GM21515 (cell line): ENCODE results near the gene DPEP1.
"Not testable (repeated sequence)": the region's sequence is repeated elsewhere in the genome, so short reads cannot be mapped to it uniquely, and the experiment has no call there.

Source experiments
- ATAC-seq: cut with Tn5 transposase; IDR thresholded peaks from one replicate; pipeline ENCODE4 v1.9.1; 2021; ENCODE audit not compliant: unreplicated experiment

DPEP1 gene

GRCh38 chr16:89613231-89613953 is at the start of gene DPEP1:
Gene DPEP1, plus strand, starts transcription at chr16:89613642. Its CDS starts 16,769 bp downstream, at chr16:89630411.
- ATAC-seq, result no peak

- no peak for ATAC-seq
These were observed 48.8 kb upstream of the DPEP1 start for GRCh38 chr16:89564476-89565255.

DNA sequence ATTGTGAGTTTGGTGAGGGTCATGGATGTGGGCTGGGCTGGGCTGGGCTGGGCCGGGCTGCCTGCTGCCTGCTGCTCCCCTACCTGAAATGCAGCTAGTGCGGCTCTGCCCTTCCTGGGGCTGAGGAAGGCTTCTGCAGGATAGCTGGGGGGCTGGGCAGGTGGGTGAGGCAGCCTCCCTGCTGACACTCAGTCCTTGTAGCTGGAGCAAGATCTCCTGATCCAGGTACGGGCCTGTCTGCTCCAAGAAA is 48.3 kb upstream of the DPEP1 start:
- no peak for ATAC-seq

GRCh38 chr16:89565506-89566372 is 47.7 kb upstream of the DPEP1 start:
- ATAC-seq, result no peak

DNA sequence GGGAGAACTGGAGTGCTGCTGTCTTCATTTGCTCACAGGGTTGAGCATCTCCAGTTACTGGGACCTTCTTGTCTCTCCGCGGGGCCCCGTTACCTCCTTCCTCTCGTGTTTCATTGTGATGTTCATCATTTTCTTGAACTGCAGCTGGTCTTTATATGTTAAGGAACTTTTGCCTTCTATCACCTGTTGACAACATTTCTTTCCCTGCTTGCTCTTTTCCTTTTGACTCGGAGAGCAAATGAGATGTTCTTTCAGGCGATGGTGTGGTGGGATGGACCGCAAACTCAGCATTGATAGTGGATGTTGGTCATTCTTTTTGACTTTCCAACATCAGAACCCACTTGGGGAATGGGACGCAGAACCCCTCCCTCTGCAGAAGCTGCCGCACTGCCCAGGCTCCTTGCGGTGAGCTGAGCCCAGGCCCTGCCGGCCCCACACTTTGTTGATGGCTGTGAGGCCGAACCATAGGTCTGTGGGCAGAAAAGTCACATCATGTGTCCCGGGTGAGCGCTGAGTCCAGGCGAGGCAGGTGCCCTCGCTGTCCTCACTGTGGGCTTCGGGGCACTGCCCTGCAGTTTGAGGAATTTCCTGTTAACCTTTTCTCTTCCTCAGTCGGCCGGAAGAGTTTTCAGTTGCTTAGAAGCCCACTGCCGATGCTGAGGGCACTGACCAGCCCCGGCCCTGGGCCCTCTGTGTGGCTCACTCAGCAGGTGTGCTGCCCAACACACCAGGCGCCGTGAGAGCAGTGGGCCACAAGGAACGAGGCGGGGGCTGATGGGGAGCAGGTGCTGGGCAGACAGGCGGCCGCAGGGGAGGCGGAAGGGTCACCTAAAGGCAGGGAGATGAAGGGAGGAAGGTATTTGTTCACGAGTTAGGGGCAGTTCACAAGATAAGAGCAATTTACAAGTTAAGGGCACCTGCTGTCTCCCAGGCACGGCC is 45.5 kb upstream of the DPEP1 start:
- ATAC-seq, result no peak

- ATAC-seq, result no peak
These were observed 43.7 kb upstream of the DPEP1 start for GRCh38 chr16:89569506-89570341.

DNA sequence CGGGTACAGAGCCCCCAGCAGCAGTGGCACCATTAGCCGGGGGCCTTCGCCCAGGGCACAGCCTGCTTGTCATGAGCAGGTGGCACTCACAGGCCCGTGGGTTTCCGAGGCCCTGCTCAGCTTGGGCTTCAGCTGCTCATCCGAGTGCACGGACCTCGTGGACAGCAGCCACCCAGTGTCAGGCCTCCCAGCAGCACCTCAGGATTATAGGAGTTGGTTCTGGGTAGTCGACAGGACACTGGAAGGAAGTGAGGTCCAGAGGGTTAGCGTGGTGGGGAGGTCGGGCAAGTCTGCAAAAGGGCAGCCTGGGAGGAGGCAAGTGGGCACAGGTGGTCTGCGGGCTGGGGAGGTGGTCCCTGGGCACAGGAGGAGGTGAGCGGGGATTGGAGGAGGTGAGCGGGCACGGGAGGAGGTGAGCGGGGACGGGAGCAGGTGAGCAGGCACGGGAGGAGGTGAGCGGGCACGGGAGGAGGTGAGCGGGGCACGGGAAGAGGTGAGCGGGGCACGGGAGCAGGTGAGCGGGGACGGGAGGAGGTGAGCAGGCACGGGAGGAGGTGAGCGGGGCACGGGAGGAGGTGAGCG is 43.0 kb upstream of the DPEP1 start:
- ATAC-seq, result no peak

- not testable (repeated sequence) for ATAC-seq
These were observed 42.4 kb upstream of the DPEP1 start for GRCh38 chr16:89570983-89571598.

- ATAC-seq, result no peak
These were observed 41.8 kb upstream of the DPEP1 start for GRCh38 chr16:89571636-89572035.

DNA sequence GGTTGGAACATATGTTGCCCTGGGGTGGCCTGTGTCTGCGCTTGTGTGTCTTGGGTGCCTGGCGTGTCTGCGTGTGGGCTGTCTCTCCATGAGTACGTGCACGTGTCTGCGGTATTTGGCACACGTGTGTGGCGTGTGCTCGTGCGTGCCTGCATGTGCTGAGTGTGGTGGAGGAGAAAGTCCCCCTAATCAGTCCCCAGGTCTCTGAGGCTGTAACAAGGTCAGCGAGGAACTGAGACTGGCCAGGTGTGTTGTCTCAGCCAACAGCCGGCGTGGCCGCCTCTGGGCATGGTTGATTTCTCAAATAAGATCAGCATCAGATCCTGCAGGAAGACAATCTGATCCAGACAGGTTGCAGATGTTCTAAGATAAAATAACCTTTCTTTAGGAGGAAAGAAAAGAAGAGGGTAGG is 41.4 kb upstream of the DPEP1 start:
- no peak for ATAC-seq

GRCh38 chr16:89572485-89573205 is 40.8 kb upstream of the DPEP1 start:
- ATAC-seq, result no peak

DNA sequence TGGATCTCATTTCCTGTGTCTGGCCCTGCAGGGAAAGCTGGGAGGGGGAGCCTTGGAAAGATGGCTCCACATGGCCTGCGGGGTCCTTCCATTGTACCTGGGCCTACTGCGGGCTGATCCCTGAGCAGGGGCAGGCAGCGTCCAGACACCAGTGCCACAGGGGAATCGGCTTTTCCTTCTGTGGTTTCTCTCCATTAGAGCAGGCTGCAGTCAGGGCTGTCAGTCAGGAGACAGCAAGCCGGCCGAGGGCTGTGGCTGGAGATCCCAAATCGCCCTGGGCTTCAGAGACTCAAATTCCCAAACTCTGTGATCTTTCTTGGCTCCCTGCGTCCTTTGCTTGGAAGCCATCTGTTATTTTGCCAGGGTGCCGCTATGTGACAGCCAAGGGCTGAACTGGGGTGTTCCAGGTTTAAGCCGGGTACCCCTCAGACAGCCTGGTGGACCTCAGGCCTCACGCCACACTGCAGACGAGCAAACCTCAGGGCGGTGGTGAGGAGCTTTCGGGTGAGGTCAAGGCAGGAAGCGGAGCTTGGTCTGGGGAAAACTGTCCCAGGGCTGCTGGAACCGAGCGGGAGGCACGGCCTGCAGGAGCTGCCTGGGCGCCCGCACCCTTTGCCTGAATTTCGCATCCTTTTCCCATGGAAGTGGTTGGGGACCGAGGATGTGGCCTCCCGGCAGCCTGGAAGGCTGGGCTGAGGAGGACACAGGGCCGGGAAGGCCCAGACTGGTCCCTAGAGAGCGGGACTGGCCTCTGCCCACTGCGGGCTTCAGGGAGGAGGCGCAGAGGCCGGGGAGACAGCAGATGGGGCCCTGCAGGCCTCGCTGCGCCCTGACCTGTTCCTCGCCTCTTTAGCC is 39.4 kb upstream of the DPEP1 start:
- ATAC-seq, result no peak

GRCh38 chr16:89574681-89575246 is 38.7 kb upstream of the DPEP1 start:
- no peak for ATAC-seq

DNA sequence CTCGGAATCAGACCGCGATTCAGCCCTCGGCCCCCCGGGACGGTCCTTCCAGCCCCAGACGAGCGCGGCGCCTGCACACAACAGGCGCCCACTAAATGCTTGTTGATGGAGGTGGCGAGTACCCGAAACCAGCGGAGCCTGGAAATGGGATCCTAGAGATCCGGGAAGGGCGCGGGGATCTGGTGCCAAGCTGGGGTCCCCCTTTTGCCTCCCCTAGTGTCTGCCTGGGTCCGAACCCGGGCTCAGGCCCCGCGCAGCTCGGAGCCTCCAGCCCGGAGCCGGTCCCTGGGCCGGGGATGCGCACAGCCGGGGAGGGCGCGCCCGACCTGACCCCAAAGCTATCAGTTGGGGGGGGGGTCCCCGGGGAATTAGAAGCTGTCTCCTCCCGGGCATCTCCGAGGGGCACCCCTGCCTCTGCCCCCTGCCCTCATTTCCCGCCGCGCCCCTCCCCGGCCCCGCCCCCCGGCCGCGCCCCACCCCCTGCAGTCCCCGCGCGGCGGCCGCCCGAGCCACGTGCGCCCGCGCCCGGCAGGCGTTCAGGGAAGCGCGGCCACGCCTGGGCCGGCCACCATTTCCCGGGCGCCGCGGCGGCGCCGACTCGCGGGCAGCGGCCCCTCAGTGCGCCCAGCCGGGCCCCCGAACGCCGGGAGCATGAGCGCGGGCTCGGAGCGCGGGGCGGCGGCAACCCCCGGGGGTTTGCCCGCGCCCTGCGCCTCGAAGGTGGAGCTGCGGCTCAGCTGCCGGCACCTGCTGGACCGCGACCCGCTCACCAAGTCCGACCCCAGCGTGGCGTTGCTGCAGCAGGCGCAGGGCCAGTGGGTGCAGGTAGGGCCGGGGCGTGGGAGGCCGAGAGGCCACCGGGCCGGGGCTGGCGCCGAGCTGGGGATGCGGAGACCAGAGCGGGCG is 37.9 kb upstream of the DPEP1 start, which contains the start of gene CPNE7:
Gene CPNE7, plus strand, starts transcription at position 512 of the 906 bp plus-strand sequence. Its CDS starts 140 bp downstream, at position 652.
- ATAC-seq, result no peak

- ATAC-seq, result no peak
These were observed 37.0 kb upstream of the DPEP1 start for GRCh38 chr16:89576153-89577054.
